GM18858 (cell line): ENCODE measurements around the gene RMND5A.
A peak's percentile ranks its signal among the peaks of the same experiment; 100 is the strongest.
"Not testable (repeated sequence)": the region's sequence is repeated elsewhere in the genome, so short reads cannot be mapped to it uniquely, and the experiment has no call there.

ENCODE experiments used
- ATAC-seq: cut with Tn5 transposase; IDR thresholded peaks from one replicate; pipeline ENCODE4 v1.9.1; 2021; ENCODE audit not compliant: unreplicated experiment

The RMND5A gene

GRCh38 chr2:86708126-86708525 is 12.0 kb upstream of the RMND5A start:
- ATAC-seq = not testable (repeated sequence)

- not testable (repeated sequence) for ATAC-seq
These were observed 5.4 kb upstream of the RMND5A start for GRCh38 chr2:86714579-86715173.

- not testable (repeated sequence) for ATAC-seq
These were observed 841 bp upstream of the RMND5A start for GRCh38 chr2:86719263-86719636.

GRCh38 chr2:86720540-86721320 is 639 bp downstream of the RMND5A start:
- peak; percentile 24 for ATAC-seq

GRCh38 chr2:86725706-86726105 is 5.6 kb downstream of the RMND5A start:
- ATAC-seq = not testable (repeated sequence)

- not testable (repeated sequence) for ATAC-seq
These were observed 12.0 kb downstream of the RMND5A start for GRCh38 chr2:86732040-86732525.

- ATAC-seq = not testable (repeated sequence)
These were observed 12.7 kb downstream of the RMND5A start for GRCh38 chr2:86732837-86733236.

GRCh38 chr2:86733528-86733927 is 13.4 kb downstream of the RMND5A start:
- ATAC-seq = not testable (repeated sequence)

- ATAC-seq = not testable (repeated sequence)
These were observed 14.8 kb downstream of the RMND5A start for GRCh38 chr2:86734896-86735295.

GRCh38 chr2:86739485-86739884 is 19.4 kb downstream of the RMND5A start:
- ATAC-seq = not testable (repeated sequence)

GRCh38 chr2:86739889-86740288 is 19.8 kb downstream of the RMND5A start:
- not testable (repeated sequence) for ATAC-seq

GRCh38 chr2:86741889-86742498 is 21.9 kb downstream of the RMND5A start:
- ATAC-seq = not testable (repeated sequence)

GRCh38 chr2:86744152-86744551 is 24.1 kb downstream of the RMND5A start:
- ATAC-seq = no peak

GRCh38 chr2:86746939-86747338 is 26.8 kb downstream of the RMND5A start:
- no peak for ATAC-seq

GRCh38 chr2:86747711-86748639 is 27.9 kb downstream of the RMND5A start:
- ATAC-seq = no peak

- ATAC-seq = no peak
These were observed 30.2 kb downstream of the RMND5A start for GRCh38 chr2:86750240-86750839.

GRCh38 chr2:86751778-86752177 is 31.7 kb downstream of the RMND5A start:
- ATAC-seq = no peak

- ATAC-seq = no peak
These were observed 32.8 kb downstream of the RMND5A start for GRCh38 chr2:86752934-86753333.

- no peak for ATAC-seq
These were observed 33.5 kb downstream of the RMND5A start for GRCh38 chr2:86753606-86754005.

- no peak for ATAC-seq
These were observed 38.3 kb downstream of the RMND5A start for GRCh38 chr2:86758405-86758804.
